NCI-H2171 treated with DMSO at 0.1 percent for 48 hours (cell line): ENCODE results near the gene FDPS.
"Not testable (repeated sequence)": the region's sequence is repeated elsewhere in the genome, so short reads cannot be mapped to it uniquely, and the experiment has no call there.

Experiments
- DNase-seq: peaks from one replicate; lab custom pipeline; 2025; lab: John Stamatoyannopoulos, UW

FDPS gene

GRCh38 chr1:155320252-155320651 lies 11.6 kb downstream of the FDPS start:
- no peak for DNase-seq

- peak; percentile 48 for DNase-seq
Measured at GRCh38 chr1:155320661-155321617, 12.3 kb downstream of the FDPS start, which contains the start of gene RUSC1. Gene RUSC1 (plus strand): TSS chr1:155320894. CDS start chr1:155321774, 880 bp downstream.

- DNase-seq = no peak
Measured at GRCh38 chr1:155321639-155322503, 13.2 kb downstream of the FDPS start.

GRCh38 chr1:155322571-155322952 lies 13.9 kb downstream of the FDPS start:
- peak; percentile 17 for DNase-seq

GRCh38 chr1:155322953-155323728 lies 14.5 kb downstream of the FDPS start:
- peak; percentile 70 for DNase-seq

- DNase-seq = peak; percentile 73
Measured at GRCh38 chr1:155323729-155324036, 15.0 kb downstream of the FDPS start.

- peak; percentile 95 for DNase-seq
Measured at GRCh38 chr1:155324037-155324716, 15.5 kb downstream of the FDPS start.

GRCh38 chr1:155324717-155325602 lies 16.3 kb downstream of the FDPS start:
- DNase-seq = peak; percentile 36

- no peak for DNase-seq
Measured at GRCh38 chr1:155325603-155325893, 16.9 kb downstream of the FDPS start.

GRCh38 chr1:155326020-155326526 lies 17.4 kb downstream of the FDPS start:
- no peak for DNase-seq

GRCh38 chr1:155326631-155327037 lies 18.0 kb downstream of the FDPS start:
- DNase-seq = no peak

GRCh38 chr1:155327981-155328380 lies 19.3 kb downstream of the FDPS start:
- no peak for DNase-seq

GRCh38 chr1:155328856-155329255 lies 20.2 kb downstream of the FDPS start:
- not testable (repeated sequence) for DNase-seq

- no peak for DNase-seq
Measured at GRCh38 chr1:155329980-155330598, 21.4 kb downstream of the FDPS start.

- DNase-seq = no peak
Measured at GRCh38 chr1:155334962-155335361, 26.3 kb downstream of the FDPS start.

GRCh38 chr1:155339515-155340097 lies 30.9 kb downstream of the FDPS start:
- no peak for DNase-seq

GRCh38 chr1:155342842-155343241 lies 34.2 kb downstream of the FDPS start:
- no peak for DNase-seq

GRCh38 chr1:155352631-155353030 lies 44.0 kb downstream of the FDPS start:
- DNase-seq = no peak

GRCh38 chr1:155360051-155360450 lies 51.4 kb downstream of the FDPS start:
- DNase-seq = no peak
